ENCODE measurements around the gene IMP3.

Gene IMP3

GRCh38 chr15:75620841-75621391 is 19.1 kb downstream of the IMP3 start:
- DNase-seq (ENCODE audit: low read depth), result peak; percentile 88

GRCh38 chr15:75620058-75620820 is 19.8 kb downstream of the IMP3 start:
- DNase-seq (ENCODE audit: low read depth), result peak; percentile 44

- no peak for DNase-seq (ENCODE audit: low read depth)
These were observed 23.3 kb downstream of the IMP3 start for GRCh38 chr15:75616766-75617165.

GRCh38 chr15:75606711-75607699 is 33.0 kb downstream of the IMP3 start:
- DNase-seq (ENCODE audit: low read depth), result peak; percentile 20

- no peak for DNase-seq (ENCODE audit: low read depth)
These were observed 34.0 kb downstream of the IMP3 start for GRCh38 chr15:75606026-75606425.

GRCh38 chr15:75599401-75599800 is 40.6 kb downstream of the IMP3 start:
- no peak for DNase-seq (ENCODE audit: low read depth)

GRCh38 chr15:75598361-75598760 is 41.7 kb downstream of the IMP3 start:
- DNase-seq (ENCODE audit: low read depth), result no peak

- DNase-seq (ENCODE audit: low read depth), result peak; percentile 43
These were observed 42.2 kb downstream of the IMP3 start for GRCh38 chr15:75597667-75598341.

- DNase-seq (ENCODE audit: low read depth), result no peak
These were observed 43.2 kb downstream of the IMP3 start for GRCh38 chr15:75596703-75597345.

GRCh38 chr15:75594276-75594675 is 45.7 kb downstream of the IMP3 start:
- no peak for DNase-seq (ENCODE audit: low read depth)

- no peak for DNase-seq (ENCODE audit: low read depth)
These were observed 48.2 kb downstream of the IMP3 start for GRCh38 chr15:75591655-75592364.

GRCh38 chr15:75590239-75590638 is 49.8 kb downstream of the IMP3 start:
- DNase-seq (ENCODE audit: low read depth), result no peak

All from ELR (cell line).